T-helper 1 cell treated with Interleukin-12 subunit alpha and Interleukin-12 subunit beta and Interleukin-4 antibody, amounts not matched to agents 30 μg/mL and 1 μg/mL, for 36 hours (primary cell): ENCODE measurements around the gene PIK3CB.
"Not testable (repeated sequence)": the region's sequence is repeated elsewhere in the genome, so short reads cannot be mapped to it uniquely, and the experiment has no call there.

Experiments
- H3K27ac Mint-ChIP-seq: one replicate; pipeline ENCODE4 v1.8.0; 2021; ENCODE audit warnings: mild to moderate bottlenecking, mixed read lengths
- H3K27me3 Mint-ChIP-seq: one replicate; pipeline ENCODE4 v1.8.0; 2021; ENCODE audit warnings: low read depth, mixed read lengths
- H3K36me3 Mint-ChIP-seq: one replicate; pipeline ENCODE4 v1.8.0; 2021; ENCODE audit warnings: low read depth, mixed read lengths
- H3K4me1 Mint-ChIP-seq: one replicate; pipeline ENCODE4 v1.8.0; 2021; ENCODE audit warnings: low read depth, mixed read lengths
- H3K4me3 Mint-ChIP-seq: one replicate; pipeline ENCODE4 v1.8.0; 2021; ENCODE audit warnings: mild to moderate bottlenecking, moderate library complexity, mixed read lengths
- H3K9me3 Mint-ChIP-seq: one replicate; pipeline ENCODE4 v1.8.0; 2021; ENCODE audit warnings: mixed read lengths

PIK3CB gene

GRCh38 chr3:138769616-138770015 is 65.1 kb downstream of the PIK3CB start:
- H3K27ac Mint-ChIP-seq, result no peak overlapping the region
- H3K4me3 Mint-ChIP-seq, result no peak overlapping the region
- H3K36me3 Mint-ChIP-seq, result peaks cover 23% of the 10 kb centered on the region
- peaks cover 5% of the 10 kb centered on the region for H3K4me1 Mint-ChIP-seq
- H3K27me3 Mint-ChIP-seq, result no peaks in the 10 kb centered on the region
- H3K9me3 Mint-ChIP-seq, result peaks cover 17% of the 10 kb centered on the region

GRCh38 chr3:138768946-138769345 is 65.8 kb downstream of the PIK3CB start:
- no peak overlapping the region for H3K4me3 Mint-ChIP-seq
- H3K4me1 Mint-ChIP-seq, result no peaks in the 10 kb centered on the region
- no peak overlapping the region for H3K27ac Mint-ChIP-seq
- no peaks in the 10 kb centered on the region for H3K27me3 Mint-ChIP-seq
- peaks cover 17% of the 10 kb centered on the region for H3K9me3 Mint-ChIP-seq
- H3K36me3 Mint-ChIP-seq, result peaks cover 18% of the 10 kb centered on the region

- Mint-ChIP-seq H3K4me3 (no peak overlapping the region), H3K27me3 (no peaks in the 10 kb centered on the region), H3K36me3 (peaks cover 15% of the 10 kb centered on the region), H3K27ac (no peak overlapping the region), H3K4me1 (no peaks in the 10 kb centered on the region), H3K9me3 (peaks cover 17% of the 10 kb centered on the region)
Measured at GRCh38 chr3:138768125-138768524, 66.6 kb downstream of the PIK3CB start.

- H3K36me3 Mint-ChIP-seq, result peaks cover 15% of the 10 kb centered on the region
Measured at GRCh38 chr3:138767498-138768104, 67.1 kb downstream of the PIK3CB start.

GRCh38 chr3:138761002-138761401 is 73.7 kb downstream of the PIK3CB start:
- peaks cover 9% of the 10 kb centered on the region for H3K36me3 Mint-ChIP-seq
- no peak overlapping the region for H3K4me3 Mint-ChIP-seq
- H3K4me1 Mint-ChIP-seq, result peaks cover 7% of the 10 kb centered on the region
- H3K27ac Mint-ChIP-seq, result peak overlapping the region; percentile 32
- no peaks in the 10 kb centered on the region for H3K27me3 Mint-ChIP-seq
- no peaks in the 10 kb centered on the region for H3K9me3 Mint-ChIP-seq

More at GRCh38 chr3:138767498-138768104, 67.1 kb downstream of the PIK3CB start:
- H3K27ac Mint-ChIP-seq, result no peak overlapping the region
- peaks cover 17% of the 10 kb centered on the region for H3K9me3 Mint-ChIP-seq
- no peak overlapping the region for H3K4me3 Mint-ChIP-seq
- no peaks in the 10 kb centered on the region for H3K27me3 Mint-ChIP-seq
- no peaks in the 10 kb centered on the region for H3K4me1 Mint-ChIP-seq

GRCh38 chr3:138748190-138748589 is 86.5 kb downstream of the PIK3CB start:
- Mint-ChIP-seq H3K4me1 (peaks cover 4% of the 10 kb centered on the region), H3K9me3 (no peaks in the 10 kb centered on the region), H3K27ac (no peak overlapping the region), H3K4me3 (no peak overlapping the region), H3K27me3 (no peaks in the 10 kb centered on the region), H3K36me3 (peaks cover 4% of the 10 kb centered on the region)

GRCh38 chr3:138747225-138747624 is 87.5 kb downstream of the PIK3CB start:
- H3K9me3 Mint-ChIP-seq, result no peaks in the 10 kb centered on the region

GRCh38 chr3:138740072-138740471 is 94.7 kb downstream of the PIK3CB start:
- Mint-ChIP-seq H3K27me3 (no peaks in the 10 kb centered on the region), H3K4me3 (no peak overlapping the region), H3K9me3 (no peaks in the 10 kb centered on the region), H3K4me1 (peaks cover 7% of the 10 kb centered on the region), H3K36me3 (peaks cover 11% of the 10 kb centered on the region), H3K27ac (no peak overlapping the region)

More at GRCh38 chr3:138747225-138747624, 87.5 kb downstream of the PIK3CB start:
- Mint-ChIP-seq H3K36me3 (peaks cover 4% of the 10 kb centered on the region), H3K4me3 (no peak overlapping the region), H3K27me3 (no peaks in the 10 kb centered on the region), H3K4me1 (no peaks in the 10 kb centered on the region), H3K27ac (no peak overlapping the region)

GRCh38 chr3:138732456-138732855 is 102.3 kb downstream of the PIK3CB start:
- H3K27ac Mint-ChIP-seq, result peak overlapping the region; percentile 13
- peaks cover 8% of the 10 kb centered on the region for H3K36me3 Mint-ChIP-seq
- peaks cover 2% of the 10 kb centered on the region for H3K4me1 Mint-ChIP-seq

GRCh38 chr3:138726946-138727730 is 107.6 kb downstream of the PIK3CB start:
- no peak overlapping the region for H3K4me3 Mint-ChIP-seq
- peaks cover 5% of the 10 kb centered on the region for H3K36me3 Mint-ChIP-seq
- H3K9me3 Mint-ChIP-seq, result no peaks in the 10 kb centered on the region

More at GRCh38 chr3:138732456-138732855, 102.3 kb downstream of the PIK3CB start:
- H3K9me3 Mint-ChIP-seq, result no peaks in the 10 kb centered on the region
- no peak overlapping the region for H3K4me3 Mint-ChIP-seq
- H3K27me3 Mint-ChIP-seq, result no peaks in the 10 kb centered on the region

GRCh38 chr3:138726042-138726441 is 108.7 kb downstream of the PIK3CB start:
- not testable (repeated sequence) for H3K27ac Mint-ChIP-seq, H3K4me3 Mint-ChIP-seq, H3K36me3 Mint-ChIP-seq, H3K27me3 Mint-ChIP-seq, H3K9me3 Mint-ChIP-seq
- H3K4me1 Mint-ChIP-seq, result peaks cover 22% of the 10 kb centered on the region

More at GRCh38 chr3:138726946-138727730, 107.6 kb downstream of the PIK3CB start:
- Mint-ChIP-seq H3K27ac (no peak overlapping the region), H3K4me1 (peaks cover 20% of the 10 kb centered on the region), H3K27me3 (no peaks in the 10 kb centered on the region)

GRCh38 chr3:138725116-138725515 is 109.6 kb downstream of the PIK3CB start:
- H3K4me1 Mint-ChIP-seq, result peaks cover 24% of the 10 kb centered on the region

GRCh38 chr3:138724443-138724842 is 110.3 kb downstream of the PIK3CB start:
- Mint-ChIP-seq H3K4me3 (no peak overlapping the region), H3K4me1 (peaks cover 26% of the 10 kb centered on the region), H3K27me3 (no peaks in the 10 kb centered on the region), H3K9me3 (no peaks in the 10 kb centered on the region), H3K36me3 (peaks cover 10% of the 10 kb centered on the region), H3K27ac (no peak overlapping the region)

More at GRCh38 chr3:138725116-138725515, 109.6 kb downstream of the PIK3CB start:
- H3K4me3 Mint-ChIP-seq, result no peak overlapping the region
- H3K27ac Mint-ChIP-seq, result no peak overlapping the region
- H3K27me3 Mint-ChIP-seq, result no peaks in the 10 kb centered on the region
- no peaks in the 10 kb centered on the region for H3K9me3 Mint-ChIP-seq
- peaks cover 5% of the 10 kb centered on the region for H3K36me3 Mint-ChIP-seq

GRCh38 chr3:138718849-138719248 is 115.9 kb downstream of the PIK3CB start:
- no peak overlapping the region for H3K27ac Mint-ChIP-seq
- H3K4me3 Mint-ChIP-seq, result no peak overlapping the region

GRCh38 chr3:138717348-138717747 is 117.4 kb downstream of the PIK3CB start:
- Mint-ChIP-seq H3K36me3 (peaks cover 15% of the 10 kb centered on the region), H3K27me3 (no peaks in the 10 kb centered on the region), H3K27ac (no peak overlapping the region), H3K4me3 (no peak overlapping the region), H3K9me3 (no peaks in the 10 kb centered on the region), H3K4me1 (peaks cover 11% of the 10 kb centered on the region)

More at GRCh38 chr3:138718849-138719248, 115.9 kb downstream of the PIK3CB start:
- Mint-ChIP-seq H3K9me3 (no peaks in the 10 kb centered on the region), H3K4me1 (peaks cover 14% of the 10 kb centered on the region), H3K36me3 (peaks cover 12% of the 10 kb centered on the region), H3K27me3 (no peaks in the 10 kb centered on the region)
